ENCODE measurements around the gene ASCL4.

Gene ASCL4

GRCh38 chr12:107791465-107792089 lies 17.1 kb downstream of the ASCL4 start:
- TF ChIP-seq CTCF (IDR thresholded peaks at IDR 0.05; ENCODE audit: borderline replicate concordance, insufficient read depth, low read depth, low read length), result no peak
- H3K4me3 ChIP-seq (ENCODE audit: low read depth, low read length), result no peak overlapping the region

- TF ChIP-seq CTCF (IDR thresholded peaks at IDR 0.05; ENCODE audit: borderline replicate concordance, insufficient read depth, low read depth, low read length), result no peak
- no peak overlapping the region for H3K4me3 ChIP-seq (ENCODE audit: low read depth, low read length)
Measured at GRCh38 chr12:107794451-107794850, 19.9 kb downstream of the ASCL4 start.

GRCh38 chr12:107798580-107798979 lies 24.1 kb downstream of the ASCL4 start:
- no peak overlapping the region for H3K4me3 ChIP-seq (ENCODE audit: low read depth, low read length)
- no peak for TF ChIP-seq CTCF (IDR thresholded peaks at IDR 0.05; ENCODE audit: borderline replicate concordance, insufficient read depth, low read depth, low read length)

- TF ChIP-seq CTCF (IDR thresholded peaks at IDR 0.05; ENCODE audit: borderline replicate concordance, insufficient read depth, low read depth, low read length), result no peak
- no peak overlapping the region for H3K4me3 ChIP-seq (ENCODE audit: low read depth, low read length)
Measured at GRCh38 chr12:107801150-107801549, 26.6 kb downstream of the ASCL4 start.

GRCh38 chr12:107803092-107803491 lies 28.6 kb downstream of the ASCL4 start:
- H3K4me3 ChIP-seq (ENCODE audit: low read depth, low read length), result no peak overlapping the region
- no peak for TF ChIP-seq CTCF (IDR thresholded peaks at IDR 0.05; ENCODE audit: borderline replicate concordance, insufficient read depth, low read depth, low read length)

- H3K4me3 ChIP-seq (ENCODE audit: low read depth, low read length), result no peak overlapping the region
- TF ChIP-seq CTCF (IDR thresholded peaks at IDR 0.05; ENCODE audit: borderline replicate concordance, insufficient read depth, low read depth, low read length), result no peak
Measured at GRCh38 chr12:107805488-107806180, 31.1 kb downstream of the ASCL4 start.
